GM19023 (cell line): Measurements from ENCODE around the gene TSPAN31.

ENCODE experiments used
- ATAC-seq: cut with Tn5 transposase; IDR thresholded peaks from one replicate; pipeline ENCODE4 v1.9.1; 2021; ENCODE audit warnings: mild to moderate bottlenecking, moderate library complexity; ENCODE audit not compliant: unreplicated experiment

The TSPAN31 gene

DNA sequence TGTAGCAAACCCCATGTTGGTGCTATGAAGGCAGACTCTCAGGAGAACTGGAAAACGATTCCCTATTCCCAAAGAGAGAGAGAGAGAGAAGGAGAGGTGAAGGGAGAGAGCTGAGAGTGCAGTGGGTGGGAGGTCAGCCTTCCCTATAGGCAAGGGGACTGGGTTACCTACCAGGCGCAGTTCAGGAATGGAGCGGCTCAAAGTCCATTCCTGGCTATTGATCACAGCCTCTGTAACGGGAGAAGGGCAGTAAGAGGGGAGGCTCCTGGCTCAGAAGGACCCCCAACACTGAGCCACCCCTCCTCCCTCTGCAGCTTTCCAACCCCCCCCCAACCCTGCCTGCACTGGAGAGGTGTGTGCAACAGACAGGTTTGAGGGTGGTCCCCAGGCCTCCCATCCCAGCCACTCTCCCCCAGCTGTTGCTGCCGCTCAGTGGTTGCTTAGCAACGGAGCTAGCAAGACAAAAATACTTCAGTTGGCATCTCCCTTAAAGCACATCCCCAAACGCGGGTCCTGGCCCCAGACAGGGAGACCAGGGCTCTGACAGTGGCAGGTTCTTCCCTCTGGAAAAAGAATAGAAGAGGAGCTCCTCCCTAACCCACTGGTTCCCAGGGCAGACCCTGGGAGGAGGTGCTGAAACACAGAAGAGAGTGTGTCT, 9.5 kb upstream of the TSPAN31 start:
- ATAC-seq = no peak

DNA sequence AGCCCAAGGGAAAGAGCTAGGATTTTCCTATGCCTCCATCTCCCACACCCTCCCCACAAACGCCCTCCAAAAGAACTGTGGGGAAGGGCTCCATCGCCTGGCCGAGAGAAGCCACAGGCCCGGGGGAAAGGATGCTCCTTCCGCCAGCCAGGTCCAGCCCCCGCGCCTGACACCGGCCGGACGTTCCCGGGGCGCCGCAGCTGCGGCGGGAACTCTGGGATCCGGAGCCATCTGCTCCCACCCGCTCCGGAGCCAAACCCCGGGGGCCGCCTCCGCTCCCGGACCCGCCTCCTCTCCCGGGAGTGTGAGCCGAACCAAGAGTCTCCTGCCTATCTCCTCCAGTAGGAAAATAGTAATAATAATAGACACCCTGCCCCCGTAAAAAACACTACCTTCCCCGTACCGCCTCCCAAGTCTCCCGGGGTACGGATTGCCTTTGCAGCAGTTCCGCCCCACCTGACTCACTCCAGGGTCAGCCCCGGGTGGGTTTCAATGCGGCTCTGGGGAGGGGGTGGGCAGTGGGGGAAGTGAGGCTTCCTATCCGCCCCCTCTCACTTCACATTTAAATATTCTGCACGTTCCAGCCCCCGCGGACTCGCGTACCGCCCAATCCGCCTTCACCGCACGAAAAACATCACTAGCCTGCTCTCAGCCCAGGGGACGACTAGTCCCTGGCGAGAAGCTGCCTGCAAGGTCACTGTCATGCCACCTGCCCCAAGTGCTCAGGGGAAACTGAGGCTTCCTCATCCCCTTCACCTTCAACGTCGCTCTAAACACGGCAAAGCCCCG, 8.7 kb upstream of the TSPAN31 start:
- ATAC-seq = no peak

DNA sequence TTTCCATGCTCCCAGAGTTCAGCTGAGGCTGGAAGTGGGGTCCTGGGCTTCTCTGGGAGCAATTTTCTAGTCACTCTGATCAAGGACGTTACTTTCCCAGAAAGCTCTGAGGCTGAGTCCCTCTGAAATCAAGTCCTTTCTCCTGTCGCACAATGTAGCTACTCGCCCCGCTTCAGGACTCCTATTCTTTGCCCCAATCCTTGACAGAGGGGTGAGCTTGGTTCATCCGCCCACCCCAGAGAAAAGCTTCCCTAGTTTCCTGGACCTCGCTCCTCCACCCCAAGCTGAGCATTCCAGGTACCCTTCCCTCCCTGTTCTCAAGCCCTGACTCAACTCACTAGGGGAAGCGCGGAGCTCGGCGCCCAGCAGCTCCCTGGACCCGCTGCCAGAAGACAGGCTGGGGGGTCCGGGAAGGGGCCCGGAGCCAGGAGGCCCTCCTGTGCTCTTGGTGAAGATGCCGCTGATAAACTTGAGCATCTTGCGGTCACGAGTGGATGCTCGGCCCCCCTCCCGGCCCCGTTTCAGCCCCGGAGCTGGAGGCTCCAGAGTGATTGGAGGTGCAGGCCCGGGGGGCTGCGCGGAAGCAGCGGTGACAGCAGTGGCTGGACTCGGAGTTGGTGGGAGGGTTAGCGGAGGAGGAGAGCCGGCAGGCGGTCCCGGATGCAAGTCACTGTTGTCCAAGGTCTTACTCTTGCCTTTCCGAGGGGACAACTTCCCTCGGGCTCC, 7.9 kb upstream of the TSPAN31 start:
- ATAC-seq = no peak

- no peak for ATAC-seq
Measured at GRCh38 chr12:57737467-57738460, 7.1 kb upstream of the TSPAN31 start.

- ATAC-seq = no peak
Measured at GRCh38 chr12:57738661-57739237, 6.1 kb upstream of the TSPAN31 start, which contains the start of gene AGAP2. Gene AGAP2, minus strand, starts transcription at chr12:57738742. Its CDS starts 496 bp downstream, at chr12:57738246.

GRCh38 chr12:57739387-57739786, 5.5 kb upstream of the TSPAN31 start:
- no peak for ATAC-seq

GRCh38 chr12:57739914-57740538, 4.8 kb upstream of the TSPAN31 start:
- ATAC-seq = no peak

- peak; percentile 30 for ATAC-seq
Measured at GRCh38 chr12:57740656-57741412, 4.0 kb upstream of the TSPAN31 start.

GRCh38 chr12:57741413-57741789, 3.4 kb upstream of the TSPAN31 start:
- no peak for ATAC-seq

DNA sequence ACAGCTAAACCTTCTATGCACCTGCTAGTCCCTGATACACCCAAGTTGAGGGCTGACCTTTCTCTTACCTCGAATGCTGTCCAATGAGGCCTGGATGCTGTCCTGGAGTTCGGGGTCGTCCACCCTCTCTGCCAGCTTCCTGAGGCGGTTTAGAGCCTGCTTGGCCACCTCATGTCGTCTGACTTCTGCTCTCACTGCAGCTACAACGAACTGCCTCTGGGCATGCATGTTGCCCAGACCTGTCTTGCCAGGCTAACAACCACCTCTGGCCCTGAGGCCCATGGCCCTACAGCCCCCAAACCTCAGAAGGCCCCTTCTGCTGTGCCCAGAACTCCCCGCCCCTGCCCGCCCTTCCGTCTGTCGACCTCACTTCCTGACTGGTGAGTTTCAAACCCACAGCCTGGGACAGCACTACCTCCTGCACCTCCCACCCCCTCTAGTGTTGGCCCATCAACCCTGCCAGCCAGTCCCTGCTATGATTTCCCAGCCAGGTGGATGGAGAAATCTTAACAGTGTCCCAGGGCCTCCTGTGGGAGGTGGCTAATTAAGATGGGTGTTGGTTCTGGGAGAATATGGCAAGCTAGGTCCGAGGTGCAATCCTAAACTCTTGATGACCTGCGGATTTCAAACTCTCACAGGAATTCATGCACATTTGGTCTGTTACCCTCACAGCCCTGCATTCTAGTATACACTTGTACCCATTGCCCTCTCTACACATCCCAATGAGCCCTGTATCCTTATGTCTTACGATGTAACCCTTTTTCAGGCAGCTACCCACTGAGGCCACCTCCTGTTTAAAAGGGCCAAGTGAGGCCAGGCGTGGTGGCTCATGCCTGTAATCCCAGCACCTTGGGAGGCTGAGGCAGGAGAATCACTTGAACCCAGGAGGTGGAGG, 2.7 kb upstream of the TSPAN31 start:
- ATAC-seq = peak; percentile 51

- no peak for ATAC-seq
Measured at GRCh38 chr12:57743769-57744168, 1.1 kb upstream of the TSPAN31 start.

DNA sequence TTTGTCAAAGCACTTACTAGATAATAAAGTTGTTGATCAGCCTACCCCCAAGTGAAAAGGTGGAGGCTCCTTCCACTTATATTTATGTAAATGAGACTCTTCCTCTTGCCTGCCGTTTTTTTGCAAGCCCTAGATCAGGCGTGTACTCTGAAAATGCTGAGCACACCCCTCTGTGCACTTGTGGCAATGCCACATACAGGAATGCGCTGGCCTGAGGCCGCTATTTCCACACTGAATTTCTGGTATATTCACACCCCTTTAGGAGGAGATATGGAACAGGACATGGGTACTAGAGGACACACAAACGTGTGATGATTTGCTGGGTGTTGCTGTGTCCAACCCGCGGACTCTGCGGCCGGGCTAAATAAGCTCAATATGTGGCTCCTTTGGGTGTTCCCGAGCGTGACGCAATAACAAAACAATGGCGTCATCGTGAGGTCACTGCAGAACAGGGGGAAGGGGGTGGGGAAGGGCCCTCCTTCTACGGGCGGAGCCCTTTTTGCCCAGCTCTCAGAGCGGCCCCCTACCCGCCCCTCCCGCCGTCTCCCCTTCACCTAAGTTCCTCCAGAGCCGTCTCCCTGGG, 554 bp upstream of the TSPAN31 start:
- peak; percentile 33 for ATAC-seq

DNA sequence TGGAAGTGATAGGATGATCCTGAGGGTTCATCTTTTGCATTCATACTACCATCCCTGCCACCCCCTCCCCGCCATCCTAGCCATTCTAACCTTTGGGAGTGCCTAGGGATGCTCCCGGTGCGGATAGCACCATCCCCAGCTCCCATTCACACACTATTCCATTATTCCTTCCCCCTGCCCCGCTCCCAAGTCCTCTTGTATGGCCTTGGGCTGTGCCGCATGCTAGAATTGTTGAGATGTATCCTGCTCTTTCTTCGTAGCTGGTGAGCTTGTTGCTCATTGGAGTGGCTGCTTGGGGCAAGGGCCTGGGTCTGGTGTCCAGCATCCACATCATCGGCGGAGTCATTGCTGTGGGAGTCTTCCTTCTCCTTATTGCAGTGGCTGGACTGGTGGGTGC, 644 bp downstream of the TSPAN31 start:
- no peak for ATAC-seq

GRCh38 chr12:57746025-57746424, 1.2 kb downstream of the TSPAN31 start:
- no peak for ATAC-seq

DNA sequence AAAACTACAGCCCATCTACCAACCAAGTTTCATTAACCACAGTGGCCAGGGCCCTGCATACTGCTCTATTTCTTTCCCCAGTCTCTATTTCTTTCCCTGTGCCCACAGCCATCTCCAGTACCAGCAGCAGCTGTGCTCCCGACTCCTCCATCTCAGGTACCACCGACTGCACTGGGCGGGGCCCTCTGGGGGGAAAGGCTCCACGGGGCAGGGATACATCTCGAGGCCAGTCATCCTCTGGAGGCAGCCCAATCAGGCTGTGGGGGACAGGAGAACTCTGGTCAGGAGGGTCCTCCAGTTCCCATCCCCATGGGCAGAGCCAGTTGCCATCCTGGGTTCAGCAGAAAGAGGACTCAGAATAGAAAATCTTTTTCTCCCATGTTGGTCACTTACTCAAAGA, 4.2 kb downstream of the TSPAN31 start:
- ATAC-seq = no peak

DNA sequence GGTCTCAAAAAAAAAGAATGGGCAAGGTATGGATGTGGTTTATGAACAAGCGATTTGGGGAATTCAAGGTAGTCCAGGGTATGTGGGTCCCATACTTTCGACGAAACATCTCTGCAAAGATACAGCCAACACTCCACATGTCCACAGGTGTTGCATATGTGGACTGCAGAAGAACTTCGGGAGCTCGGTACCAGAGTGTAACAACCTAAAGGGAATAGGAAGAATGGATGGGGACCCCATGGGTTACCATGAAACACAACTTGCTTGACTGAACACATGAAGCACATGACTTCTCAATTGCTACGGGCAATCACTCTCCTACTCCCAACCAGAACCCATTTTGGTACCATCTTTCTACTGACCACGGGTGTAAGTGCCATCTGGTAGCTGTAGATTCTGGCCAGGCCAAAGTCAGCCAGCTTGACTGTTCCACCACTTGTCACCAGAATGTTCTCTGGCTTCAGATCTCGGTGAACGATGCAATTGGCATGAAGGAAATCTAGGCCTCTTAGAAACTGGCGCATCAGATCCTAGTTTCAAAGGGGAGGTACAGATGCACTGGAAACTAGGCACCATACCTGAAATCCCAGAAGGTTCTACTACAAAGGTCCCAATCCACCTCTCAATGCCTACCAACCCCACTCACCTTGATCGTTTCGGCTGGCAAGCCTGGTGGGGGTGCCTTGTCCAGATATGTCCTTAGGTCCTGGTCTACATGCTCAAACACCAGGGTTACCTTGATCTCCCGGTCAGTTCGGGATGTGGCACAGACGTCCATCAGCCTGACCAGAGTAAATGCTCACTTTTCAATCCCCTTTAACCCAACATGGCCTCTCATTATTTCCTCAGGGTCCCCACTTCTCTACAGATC, 6.0 kb downstream of the TSPAN31 start:
- no peak for ATAC-seq

DNA sequence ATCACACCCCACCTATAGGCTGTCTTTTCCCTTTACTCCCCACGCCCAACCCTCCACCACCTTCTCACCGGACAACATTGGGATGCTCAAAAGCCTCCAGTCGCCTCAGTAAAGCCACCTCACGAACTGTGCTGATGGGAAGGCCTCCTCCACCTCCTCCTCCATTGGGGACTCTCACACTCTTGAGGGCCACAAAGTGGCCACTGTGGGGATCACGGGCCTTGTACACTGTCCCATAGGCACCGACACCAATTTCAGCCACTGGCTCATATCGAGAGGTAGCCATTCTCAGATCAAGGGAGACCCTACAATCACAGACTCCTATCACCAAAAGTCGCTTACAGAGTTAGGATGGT, 6.6 kb downstream of the TSPAN31 start:
- no peak for ATAC-seq
